HCT116 (cell line): ENCODE results near the gene DYNLT3. TPM values are rescaled to one million over a fixed set of nuclear protein-coding genes. Genes with fewer than 3 reads are reported as not detected.

Experiments
- ATAC-seq: fragments of 200-7000 bp; cut with Tn5 transposase; 2 replicates; pipeline ENCODE4 v1.9.1; 2020; ENCODE audit warnings: mild to moderate bottlenecking, moderate library complexity
- BruUV-seq: library from RNA; stranded (reverse); fragments of 400-500 nt; replicated peaks from 2 replicates; lab custom pipeline; 2021; lab: Mats Ljungman, UMichigan
- CTCF ChIA-PET: fragments of 300-600 bp; sonication (Branson Sonifier 250); formaldehyde crosslinking; loops from one replicate; lab custom pipeline; 2021; ENCODE audit warnings: antibody characterized with exemption; lab: Charles Lee
- POLR2A ChIA-PET: fragments of 300-600, 350-600 bp; sonication (Branson Sonifier 250); formaldehyde crosslinking; loops from one replicate; lab custom pipeline; 2021; ENCODE audit warnings: antibody characterized with exemption; lab: Charles Lee
- RAD21 ChIA-PET, 2 experiments: fragments of 300-600 bp; sonication (Branson Sonifier 250); formaldehyde crosslinking; loops; one replicate each; lab custom pipeline; 2023; ENCODE audit warnings: low total read pairs in 2 of 2; ENCODE audit not compliant: uncharacterized antibody in 2 of 2, unreplicated experiment in 2 of 2, low non-redundant PET in 1 of 2; lab: Charles Lee
- DNase-seq: peaks from one replicate; pipeline ENCODE4 v3.0.0-alpha.2; 2010; ENCODE audit warnings: low read depth, low spot score
- H2AFZ ChIP-seq: fragments of 200-600 bp; shearing (Covaris generic), sonication (generic); 2 replicates; pipeline ENCODE4 v1.6.1; 2017; ENCODE audit warnings: low read depth, mixed run types, mixed read lengths, antibody characterized with exemption, low read length; ENCODE audit not compliant: poor library complexity, severe bottlenecking
- H3K27ac ChIP-seq: 2 replicates; pipeline ENCODE4 v1.5.1; 2012; ENCODE audit warnings: low read depth, low read length
- H3K27me3 ChIP-seq: fragments of 200-600 bp; sonication (generic); 2 replicates; pipeline ENCODE4 v1.6.1; 2016; ENCODE audit warnings: mixed run types, low read length, mixed read lengths; ENCODE audit not compliant: insufficient read depth
- H3K36me3 ChIP-seq, 2 experiments: fragments of 200-500 bp in 1 of 2; fragments of 200-600 bp in 1 of 2; sonication (Bioruptor generic) in 1 of 2; sonication (generic) in 1 of 2; 2 replicates each; pipeline versions ENCODE4 v1.5.1 to v1.6.1; 2014 to 2016; ENCODE audit warnings: low read length in 2 of 2, inconsistent platforms in 1 of 2, mixed read lengths in 1 of 2, mixed run types in 1 of 2; ENCODE audit not compliant: insufficient read depth in 2 of 2, control insufficient read depth in 1 of 2
- H3K4me1 ChIP-seq, 2 experiments: fragments of 200-600 bp in 1 of 2; sonication (generic) in 1 of 2; 2 replicates each; pipeline versions ENCODE4 v1.5.1 to v1.6.1; 2012 to 2017; ENCODE audit warnings: low read length in 2 of 2, inconsistent platforms in 1 of 2, mild to moderate bottlenecking in 1 of 2, mixed read lengths in 1 of 2, mixed run types in 1 of 2, moderate library complexity in 1 of 2; ENCODE audit not compliant: insufficient read depth in 2 of 2, control insufficient read depth in 1 of 2
- H3K4me2 ChIP-seq: fragments of 200-600 bp; sonication (generic); 2 replicates; pipeline ENCODE4 v1.6.1; 2017; ENCODE audit warnings: mixed run types, low read length, mixed read lengths
- H3K4me3 ChIP-seq, 2 experiments: fragments of 200-600 bp in 1 of 2; sonication (generic) in 1 of 2; replicated peaks in 1 of 2; 2 replicates each; pipeline ENCODE4 v1.5.1; 2011 to 2016; ENCODE audit warnings: low read length in 2 of 2, control low read depth in 1 of 2, low read depth in 1 of 2, mild to moderate bottlenecking in 1 of 2, mixed read lengths in 1 of 2, mixed run types in 1 of 2
- H3K79me2 ChIP-seq: fragments of 200-600 bp; sonication (generic); 2 replicates; pipeline ENCODE4 v1.6.1; 2017; ENCODE audit warnings: mild to moderate bottlenecking, mixed run types, low read length, moderate library complexity, mixed read lengths; ENCODE audit not compliant: insufficient read depth
- H3K9ac ChIP-seq: fragments of 200-600 bp; sonication (generic); 2 replicates; pipeline ENCODE4 v1.6.1; 2016; ENCODE audit warnings: low read length, mixed read lengths
- H3K9me2 ChIP-seq: fragments of 200-600 bp; sonication (generic), shearing (Covaris generic); 2 replicates; pipeline ENCODE4 v1.6.1; 2017; ENCODE audit warnings: mixed run types, mild to moderate bottlenecking, moderate library complexity; ENCODE audit not compliant: insufficient read depth
- H3K9me3 ChIP-seq, 2 experiments: fragments of 200-500 bp in 1 of 2; fragments of 200-600 bp in 1 of 2; sonication (Bioruptor generic) in 1 of 2; sonication (generic) in 1 of 2; 2 replicates each; pipeline ENCODE4 v1.6.1; 2014 to 2017; ENCODE audit warnings: low read length in 2 of 2, mixed read lengths in 2 of 2, inconsistent platforms in 1 of 2, low read depth in 1 of 2, mild to moderate bottlenecking in 1 of 2, mixed run types in 1 of 2, moderate library complexity in 1 of 2; ENCODE audit not compliant: control insufficient read depth in 1 of 2, insufficient read depth in 1 of 2
- H4K20me1 ChIP-seq: fragments of 200-600 bp; sonication (generic), shearing (Covaris generic); 2 replicates; pipeline ENCODE4 v1.6.1; 2017; ENCODE audit warnings: mixed run types, mild to moderate bottlenecking, moderate library complexity; ENCODE audit not compliant: insufficient read depth
- CEBPB ChIP-seq: IDR thresholded peaks from 2 replicates; pipeline ENCODE4 v1.6.1; 2012; ENCODE audit warnings: low read depth
- CTCF ChIP-seq, 3 experiments: fragments of 200-600 bp in 1 of 3; sonication (generic) in 1 of 3; IDR thresholded peaks in 2 of 3; conservative IDR thresholded peaks in 1 of 3; 2 replicates each; pipeline ENCODE4 v1.5.1; 2012 to 2017; ENCODE audit warnings: low read depth in 2 of 3, low read length in 2 of 3, antibody characterized with exemption in 1 of 3, borderline replicate concordance in 1 of 3, control low read depth in 1 of 3, mild to moderate bottlenecking in 1 of 3, mixed read lengths in 1 of 3, mixed run types in 1 of 3, moderate library complexity in 1 of 3; ENCODE audit not compliant: insufficient read depth in 1 of 3
- EZH2 ChIP-seq: fragments of 200-600 bp; sonication (generic); IDR thresholded peaks from 2 replicates; pipeline ENCODE4 v1.6.1; 2017; ENCODE audit warnings: antibody characterized with exemption, mixed run types
- EZH2phosphoT487 ChIP-seq: fragments of 200-600 bp; IDR thresholded peaks from 2 replicates; pipeline ENCODE4 v1.6.1; 2018; ENCODE audit warnings: antibody characterized with exemption, borderline replicate concordance
- POLR2A ChIP-seq: IDR thresholded peaks from 2 replicates; pipeline ENCODE4 v1.7.0; 2011; ENCODE audit warnings: borderline replicate concordance; ENCODE audit not compliant: insufficient read depth, insufficient read length; ENCODE audit errors: extremely low read depth
- RAD21 ChIP-seq: IDR thresholded peaks from 2 replicates; pipeline ENCODE4 v1.6.1; 2012; ENCODE audit warnings: low read depth, mild to moderate bottlenecking
- SP1 ChIP-seq: IDR thresholded peaks from 2 replicates; pipeline ENCODE4 v1.6.1; 2012; ENCODE audit warnings: low read depth
- SRF ChIP-seq: IDR thresholded peaks from 2 replicates; pipeline ENCODE4 v1.6.1; 2012; ENCODE audit warnings: low read depth
- TCF7L2 ChIP-seq: IDR thresholded peaks from 2 replicates; pipeline ENCODE4 v1.7.0; 2011; ENCODE audit warnings: borderline replicate concordance, inconsistent platforms; ENCODE audit not compliant: insufficient read depth, insufficient read length; ENCODE audit errors: extremely low read depth
- YY1 ChIP-seq: IDR thresholded peaks from 2 replicates; pipeline ENCODE4 v1.6.1; 2011; ENCODE audit warnings: low read length, low read depth, moderate library complexity, mild to moderate bottlenecking; ENCODE audit not compliant: insufficient replicate concordance; ENCODE audit errors: extremely low read depth
- ZFX ChIP-seq: fragments of 450-650 bp; IDR thresholded peaks from 2 replicates; pipeline ENCODE4 v1.6.1; 2017
- ZNF274 ChIP-seq: fragments of 200-500 bp; sonication (Bioruptor generic); IDR thresholded peaks from 2 replicates; pipeline ENCODE4 v1.6.1; 2014; ENCODE audit warnings: mild to moderate bottlenecking, low read depth, low read length, inconsistent platforms
- intact Hi-C: fragments of 100-400 bp; cut with micrococcal nuclease; formaldehyde crosslinking; loops from 2 replicates; pipeline ENCODE4 v1.10.0; 2022
- total RNA-seq: library from RNA; stranded (reverse); gene quantifications from one replicate; pipeline ENCODE4 v1.2.1, GENCODE V29; 2021; ENCODE audit not compliant: unreplicated experiment
- TF ChIP-seq, protein P1 (sequence below): IDR thresholded peaks from 2 replicates; pipeline ENCODE4 v1.6.1; 2012

DYNLT3 gene
- total RNA-seq, 1 experiment from 2014 or later: 20.9 TPM

DNA sequence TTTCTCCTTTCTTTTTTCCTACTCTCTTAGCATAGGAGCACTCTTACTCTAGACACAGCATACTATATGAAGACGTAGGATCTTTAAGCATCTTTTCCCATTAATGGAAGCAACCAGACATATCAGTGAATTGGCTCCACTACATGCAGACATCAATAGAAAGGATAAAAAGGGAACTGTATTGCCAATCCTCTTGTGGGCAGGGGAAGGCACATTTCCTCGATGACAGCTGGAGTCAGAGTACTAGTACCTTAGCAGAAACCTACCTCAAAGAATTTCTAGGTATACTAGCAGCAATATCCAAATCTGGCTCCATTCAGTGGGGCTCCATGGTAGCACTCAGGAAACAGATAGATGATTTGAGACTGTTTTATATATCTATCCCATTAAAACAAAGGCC, 47.4 kb downstream of the DYNLT3 start:
- no peak overlapping the region for H3K27ac ChIP-seq
- no peaks in the 10 kb centered on the region for H3K36me3 ChIP-seq
- no peak for ATAC-seq
- no peaks in the 10 kb centered on the region for H4K20me1 ChIP-seq
- no peaks in the 10 kb centered on the region for H3K79me2 ChIP-seq
- no peak overlapping the region for H3K4me2 ChIP-seq
- H3K4me3 ChIP-seq: no peak overlapping the region
- H3K27me3 ChIP-seq: no peaks in the 10 kb centered on the region
- H2AFZ ChIP-seq: no peak overlapping the region
- H3K9me2 ChIP-seq: no peaks in the 10 kb centered on the region; the same call in 1 of the 2 replicates
- intact Hi-C loops: no loop called here
- no peaks in the 10 kb centered on the region for H3K4me1 ChIP-seq
- CTCF ChIA-PET: no interaction called here
- DNase-seq: no peak
- H3K9ac ChIP-seq: no peak overlapping the region
- RAD21 ChIA-PET: no interaction called here
- no peaks in the 10 kb centered on the region for H3K9me3 ChIP-seq
- TF ChIP-seq EZH2 (no peak), SP1 (no peak), ZNF274 (no peak), RAD21 (no peak), CTCF (IDR thresholded peaks at IDR 0.05 in 2 of 3, conservative IDR thresholded peaks at IDR 0.05 in 1 of 3; ENCODE audit: borderline replicate concordance in 1 of 3, insufficient read depth in 1 of 3, low read depth in 2 of 3, low read length in 2 of 3) (no peak), SRF (no peak)
- TF ChIP-seq, protein P1, sequence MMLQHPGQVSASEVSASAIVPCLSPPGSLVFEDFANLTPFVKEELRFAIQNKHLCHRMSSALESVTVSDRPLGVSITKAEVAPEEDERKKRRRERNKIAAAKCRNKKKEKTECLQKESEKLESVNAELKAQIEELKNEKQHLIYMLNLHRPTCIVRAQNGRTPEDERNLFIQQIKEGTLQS: no peak
- POLR2A ChIA-PET: no interaction called here
- no TSS peak for BruUV-seq

DNA sequence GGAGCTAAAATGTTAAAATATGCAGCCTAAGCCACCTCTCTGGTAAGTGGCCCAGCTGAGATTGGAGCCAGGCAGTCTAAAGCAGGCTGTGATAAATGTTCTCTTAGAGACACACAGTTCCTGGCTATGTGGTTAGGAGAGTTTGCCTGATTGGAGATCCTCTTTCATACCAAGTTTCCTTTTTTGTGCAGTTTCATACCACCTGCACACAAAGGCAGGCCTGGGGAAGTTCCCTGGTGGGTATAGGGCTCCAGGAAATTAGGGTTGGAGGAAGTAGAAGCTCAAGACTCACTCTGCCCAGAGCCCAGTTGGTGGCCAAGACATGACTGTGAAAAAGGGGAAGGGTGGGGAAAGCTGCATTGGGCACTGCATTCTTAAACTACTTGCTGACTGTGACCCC, 50.6 kb downstream of the DYNLT3 start:
- ATAC-seq (no peak), DNase-seq (no peak)
- ChIA-PET CTCF (no interaction called here), RAD21 (no interaction called here), POLR2A (no interaction called here)
- H3K79me2 ChIP-seq: no peaks in the 10 kb centered on the region
- intact Hi-C loops: no loop called here
- H2AFZ ChIP-seq: no peak overlapping the region
- TF ChIP-seq SP1: no peak
- no peak for TF ChIP-seq CEBPB
- no peak for TF ChIP-seq YY1
- TF ChIP-seq EZH2phosphoT487: no peak
- no peak for TF ChIP-seq ZFX
- TF ChIP-seq TCF7L2: no peak
- no peak for TF ChIP-seq POLR2A
- no peak for TF ChIP-seq ZNF274
- no peak overlapping the region for H3K4me2 ChIP-seq
- no peaks in the 10 kb centered on the region for H4K20me1 ChIP-seq
- H3K27me3 ChIP-seq: no peaks in the 10 kb centered on the region
- H3K9me3 ChIP-seq: no peaks in the 10 kb centered on the region
- BruUV-seq: no TSS peak
- H3K4me3 ChIP-seq: no peak overlapping the region
- H3K9me2 ChIP-seq: no peaks in the 10 kb centered on the region
- H3K27ac ChIP-seq: no peak overlapping the region
- H3K9ac ChIP-seq: no peak overlapping the region
- H3K36me3 ChIP-seq: no peaks in the 10 kb centered on the region
- H3K4me1 ChIP-seq: no peaks in the 10 kb centered on the region
